Suppressor macrophage treated with lipopolysaccharide for 1 hour (primary cell): ENCODE results near the gene PDE4C.

Experiments used
- DNase-seq, 3 donors: peaks; one replicate each; pipeline ENCODE4 v3.0.0-alpha.2; 2020 to 2022

Gene PDE4C

DNA sequence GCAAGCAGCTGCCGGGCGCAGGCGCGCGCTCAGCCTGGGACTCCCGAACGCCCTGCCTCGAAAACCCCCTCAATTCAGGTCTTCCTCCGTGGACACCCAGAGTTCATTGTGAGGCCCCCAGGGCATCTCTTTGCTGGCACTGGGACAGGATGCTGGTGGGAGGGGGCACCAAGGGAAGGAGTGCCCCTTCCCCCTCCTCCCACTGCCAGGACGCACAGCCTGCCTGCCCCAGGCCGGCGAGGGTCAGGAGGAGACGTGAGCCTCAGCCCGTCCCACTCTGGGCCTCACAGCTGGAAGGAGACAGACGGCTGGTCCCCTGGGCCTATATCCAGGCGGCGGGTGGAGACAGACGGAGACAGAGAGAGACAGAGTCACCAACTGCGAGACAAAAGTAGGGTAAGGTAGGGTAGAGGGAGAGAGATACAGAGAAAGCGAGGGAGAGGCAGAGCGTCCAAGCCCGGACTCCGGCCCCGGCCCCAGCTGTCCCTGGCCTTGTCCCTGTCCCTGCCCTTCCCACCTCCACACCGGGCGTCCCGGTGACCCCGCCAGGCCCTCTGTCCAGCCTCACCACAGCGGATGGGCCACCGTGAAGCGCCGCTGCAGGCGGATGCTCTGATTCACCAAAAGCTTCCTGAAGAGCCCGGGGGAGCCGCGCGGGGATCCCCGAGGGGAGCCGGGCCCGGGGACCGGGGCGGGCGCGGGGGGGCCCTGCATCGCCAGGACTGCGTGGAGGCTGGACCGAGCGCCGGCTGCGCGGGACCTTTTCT is at the start of gene PDE4C:
TSS of gene PDE4C (minus strand) at position 737 of the 767 bp plus-strand sequence. CDS start at position 714, 23 bp downstream.
- DNase-seq, result peak; percentile 64 to 85 (median 67)

DNA sequence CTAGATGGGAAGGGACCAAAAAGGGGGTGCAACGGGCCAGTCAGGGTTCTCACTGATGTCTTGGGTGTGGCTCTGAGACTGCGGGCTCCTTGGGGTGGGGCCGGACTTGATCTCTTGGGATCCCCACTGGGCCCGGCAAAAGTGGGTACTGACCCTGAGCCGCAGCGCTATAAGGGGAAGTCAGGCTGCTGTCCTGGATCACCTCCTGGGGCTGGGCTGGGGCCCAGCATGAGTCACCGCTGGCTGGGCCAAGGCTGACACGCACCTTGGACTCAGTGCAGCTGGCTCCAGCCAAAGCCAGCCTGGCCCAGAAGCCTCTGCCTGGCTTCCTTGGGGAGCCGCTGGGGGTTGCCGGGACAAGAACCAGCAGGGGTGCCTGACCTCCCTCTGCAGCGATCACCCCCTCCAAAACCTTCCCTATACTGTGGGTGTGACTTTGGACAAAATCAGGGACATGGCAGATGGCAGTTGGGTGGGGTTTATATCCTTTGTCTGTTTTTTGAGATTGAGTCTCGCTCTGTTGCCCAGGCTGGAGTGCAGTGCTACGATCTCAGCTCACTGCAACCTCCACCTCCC is 48.6 kb upstream of the PDE4C start:
- DNase-seq, result peak; percentile 79 to 81 (median 80)

DNA sequence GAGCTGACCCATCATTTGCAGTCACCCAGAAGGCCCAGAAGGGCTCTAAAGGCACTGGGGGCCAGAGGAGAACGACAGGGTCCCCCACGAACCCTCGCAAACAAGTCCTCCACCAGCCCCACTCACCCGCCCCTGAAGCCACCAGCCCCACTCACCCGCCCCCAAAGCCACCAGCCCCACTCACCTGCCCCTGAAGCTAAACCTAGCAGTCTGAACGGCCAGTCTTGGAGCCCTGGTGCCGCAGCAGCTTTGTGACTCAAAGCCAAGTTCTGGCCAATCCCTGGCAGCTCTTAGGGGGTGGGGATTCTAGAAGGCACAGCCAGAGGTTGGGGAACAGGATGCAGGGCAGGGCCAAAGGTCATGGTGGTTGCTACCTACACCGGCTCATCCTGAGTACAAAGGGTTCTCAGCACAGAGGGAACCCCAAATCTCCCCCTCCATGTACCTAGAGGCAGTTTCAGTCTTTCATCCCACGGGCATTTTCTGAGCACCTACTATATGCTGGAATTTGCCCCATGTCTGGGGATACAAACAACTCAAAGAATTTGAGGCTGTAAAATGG is 48.1 kb upstream of the PDE4C start, which contains the start of gene IQCN:
TSS of gene IQCN (minus strand) at position 234 of the 562 bp plus-strand sequence. CDS start 4,974 bp downstream, outside the sequence.
- no peak for DNase-seq

DNA sequence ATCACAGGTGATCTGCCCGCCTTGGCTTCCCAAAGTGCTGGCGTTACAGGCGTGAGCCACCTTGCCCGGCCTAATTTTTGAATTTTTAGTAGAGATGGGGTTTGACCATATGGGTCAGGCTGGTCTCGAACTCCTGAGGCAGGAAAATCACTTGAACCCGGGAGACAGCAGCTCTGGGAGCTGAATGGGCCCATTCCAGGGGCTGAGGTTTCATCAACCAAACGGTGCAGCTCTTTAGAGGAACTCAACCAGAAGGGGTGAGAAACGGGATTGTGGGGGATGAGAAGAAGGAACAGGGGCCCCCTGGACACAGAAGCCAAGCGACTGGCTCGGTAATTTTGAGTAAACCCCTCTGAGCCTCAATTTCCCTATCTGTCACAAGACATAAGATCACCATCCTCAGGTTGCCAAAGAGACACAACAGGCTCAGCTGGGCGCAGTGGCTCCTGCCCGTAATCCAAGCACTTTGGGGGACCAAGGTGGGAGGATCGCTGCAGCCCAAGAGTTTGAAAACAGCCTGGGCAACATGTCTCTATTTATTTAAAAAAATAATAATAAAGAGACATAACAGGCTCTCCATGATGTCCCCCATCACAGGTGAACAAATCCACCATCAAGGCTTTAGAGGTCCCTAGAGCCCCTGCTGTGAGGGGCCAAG is 47.5 kb upstream of the PDE4C start:
- no peak for DNase-seq

DNA sequence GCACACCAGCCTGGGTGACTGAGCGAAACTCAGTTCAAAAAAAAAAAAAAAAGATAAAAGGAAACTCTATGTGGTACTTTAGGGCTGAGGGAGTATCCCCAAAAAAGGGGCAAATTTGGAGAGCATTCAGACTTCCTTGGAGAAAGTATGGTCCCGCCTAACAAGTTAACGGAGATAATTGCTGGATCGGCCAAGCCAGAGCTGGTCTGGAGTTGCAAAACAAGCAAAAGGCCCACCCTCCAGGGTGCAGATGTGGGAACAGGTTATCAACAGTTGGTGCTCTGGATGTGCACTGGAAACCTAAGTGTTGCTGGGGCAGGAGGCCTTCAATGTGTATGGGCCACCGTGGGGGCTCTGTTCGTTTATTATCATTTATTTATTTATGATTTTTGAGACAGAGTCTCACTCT is 45.2 kb upstream of the PDE4C start:
- no peak for DNase-seq

DNA sequence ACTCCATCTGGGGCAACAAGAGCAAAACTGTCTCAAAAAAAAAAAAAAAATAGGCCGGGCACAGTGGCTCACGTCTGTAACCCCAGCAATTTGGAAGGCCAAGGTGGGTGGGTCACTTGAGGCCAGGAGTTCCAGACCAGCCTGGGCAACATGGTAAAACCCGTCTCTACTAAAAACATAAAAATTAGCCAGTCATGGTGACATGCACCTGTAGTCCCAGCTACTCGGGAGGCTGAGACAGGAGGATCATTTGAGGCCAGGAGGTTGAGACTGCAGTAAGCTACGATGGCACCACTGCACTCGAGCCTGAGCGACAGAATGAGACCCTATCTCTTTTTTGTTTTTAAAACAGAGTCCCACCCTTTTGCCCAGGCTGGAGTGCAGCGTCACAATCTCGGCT is 44.1 kb upstream of the PDE4C start:
- DNase-seq, result no peak

DNA sequence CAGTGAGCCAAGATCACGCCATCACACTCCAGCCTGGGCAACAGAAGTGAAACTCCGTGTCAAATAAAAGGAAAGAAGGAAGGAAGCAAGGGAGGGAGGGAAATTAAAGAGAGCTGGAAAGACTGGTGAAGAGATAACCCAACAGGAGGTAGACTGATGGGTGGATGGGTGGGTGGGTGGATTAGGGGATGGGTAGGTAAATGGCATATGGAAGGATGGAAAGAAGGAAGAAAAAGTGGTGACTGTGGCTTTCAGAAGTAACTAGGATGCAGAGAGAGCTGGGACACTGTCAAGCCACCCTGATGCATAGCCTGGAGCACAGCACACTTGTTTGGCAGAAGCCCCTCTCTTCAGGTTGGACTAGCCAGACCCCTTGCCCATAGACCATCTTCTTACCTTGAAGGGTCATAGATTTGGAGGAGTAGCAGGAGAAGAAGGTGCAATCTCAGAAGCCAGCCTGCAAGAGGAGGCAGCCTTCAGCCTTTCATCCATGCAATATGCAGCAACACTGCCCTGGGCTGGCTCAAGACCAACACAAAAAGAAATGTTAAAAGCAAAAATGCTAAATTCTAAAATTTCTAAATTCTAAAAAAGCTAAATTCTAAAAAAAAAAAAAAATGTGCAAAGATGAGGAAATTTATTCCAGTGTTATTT is 43.0 kb upstream of the PDE4C start:
- no peak for DNase-seq

DNA sequence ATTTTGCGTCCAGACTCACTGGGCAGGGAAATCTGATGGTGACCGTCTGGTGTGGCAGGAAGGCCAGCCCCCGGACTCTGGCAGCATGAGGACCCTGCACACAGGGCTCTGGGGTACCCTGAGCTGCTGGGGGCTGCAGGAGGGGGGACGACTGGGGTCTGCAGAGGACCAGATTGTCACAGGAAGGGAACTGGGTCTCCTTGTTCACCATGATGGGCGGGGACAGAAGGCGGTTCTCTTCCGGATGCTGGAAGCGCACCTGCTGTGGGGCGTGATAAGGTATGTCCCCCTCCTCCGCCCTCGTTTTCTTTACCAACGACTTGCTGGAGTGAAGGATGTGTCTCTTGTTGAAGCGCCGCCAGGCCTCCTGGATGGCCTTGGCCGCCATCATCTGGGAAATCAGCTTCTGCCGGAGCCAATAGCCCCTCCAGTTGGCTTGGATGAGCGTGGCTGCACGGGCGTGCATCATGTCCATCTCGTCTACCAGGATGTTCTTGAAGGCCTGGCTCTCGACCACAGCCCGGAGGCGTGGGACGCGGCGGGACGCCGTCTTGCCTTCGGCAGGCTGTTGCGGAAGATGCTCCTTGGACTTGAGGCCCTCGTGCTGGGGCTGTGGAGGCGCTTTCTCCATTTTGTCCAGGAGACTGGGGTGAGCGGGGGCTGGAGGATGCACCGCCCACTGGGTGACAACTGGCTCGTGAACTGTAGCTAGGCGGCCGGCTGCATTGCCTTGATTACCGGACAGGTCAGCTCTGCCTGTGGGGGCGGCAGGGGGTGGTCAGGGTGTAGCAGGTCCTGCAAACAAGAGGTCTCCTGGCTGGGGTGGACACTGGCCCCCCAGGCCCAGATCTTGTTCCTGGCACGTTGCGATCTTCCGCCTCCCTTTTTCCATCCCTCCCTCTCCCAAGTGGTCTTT is 40.8 kb upstream of the PDE4C start:
- no peak for DNase-seq

DNA sequence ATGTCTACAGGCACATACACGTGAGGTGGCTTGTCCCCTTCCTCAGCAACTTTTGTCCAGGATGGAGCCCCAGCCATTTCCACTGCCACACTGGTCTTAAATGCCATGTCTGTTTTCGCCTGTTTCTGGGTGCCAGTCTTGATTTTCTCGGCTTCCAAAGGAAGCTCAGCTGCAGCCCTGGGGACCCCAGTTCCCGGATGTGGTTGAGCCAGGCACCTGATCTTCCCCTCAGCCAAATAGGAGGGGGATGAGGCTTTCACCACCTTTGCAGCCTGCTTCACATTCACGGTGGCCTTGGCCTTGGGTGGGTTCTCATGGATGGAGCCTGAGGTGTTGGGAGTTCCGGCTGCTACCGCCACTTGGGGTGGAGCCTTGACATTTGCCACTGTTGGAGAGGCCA is 39.3 kb upstream of the PDE4C start:
- DNase-seq, result no peak

DNA sequence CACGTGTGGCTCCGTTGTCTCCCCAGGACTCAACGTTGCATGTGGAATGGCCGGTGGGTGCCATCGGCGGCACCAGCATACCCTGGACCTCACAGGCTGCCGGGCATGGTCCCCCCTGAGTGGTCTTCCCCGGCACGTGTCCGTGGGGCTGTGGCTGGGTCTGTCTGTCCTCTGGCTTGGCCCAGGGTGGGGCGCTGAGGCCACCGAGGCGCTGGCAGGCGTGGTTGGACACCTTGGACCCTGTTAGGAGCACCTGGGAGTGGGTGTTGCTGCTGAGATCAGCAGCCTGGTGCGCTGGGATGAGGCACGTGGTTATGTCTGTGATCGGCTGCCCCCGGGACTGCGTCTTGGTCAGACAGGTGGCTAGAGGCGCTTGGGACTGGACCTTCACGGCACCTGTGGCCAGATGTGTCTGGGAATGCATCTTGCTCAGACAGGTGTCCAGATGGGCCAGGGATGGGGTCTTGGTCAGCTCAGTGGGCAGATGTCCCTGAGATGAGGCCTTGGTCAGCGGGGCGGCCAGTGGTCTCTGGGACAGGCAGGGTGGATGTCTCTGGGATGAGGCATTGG is 38.8 kb upstream of the PDE4C start:
- DNase-seq, result no peak

DNA sequence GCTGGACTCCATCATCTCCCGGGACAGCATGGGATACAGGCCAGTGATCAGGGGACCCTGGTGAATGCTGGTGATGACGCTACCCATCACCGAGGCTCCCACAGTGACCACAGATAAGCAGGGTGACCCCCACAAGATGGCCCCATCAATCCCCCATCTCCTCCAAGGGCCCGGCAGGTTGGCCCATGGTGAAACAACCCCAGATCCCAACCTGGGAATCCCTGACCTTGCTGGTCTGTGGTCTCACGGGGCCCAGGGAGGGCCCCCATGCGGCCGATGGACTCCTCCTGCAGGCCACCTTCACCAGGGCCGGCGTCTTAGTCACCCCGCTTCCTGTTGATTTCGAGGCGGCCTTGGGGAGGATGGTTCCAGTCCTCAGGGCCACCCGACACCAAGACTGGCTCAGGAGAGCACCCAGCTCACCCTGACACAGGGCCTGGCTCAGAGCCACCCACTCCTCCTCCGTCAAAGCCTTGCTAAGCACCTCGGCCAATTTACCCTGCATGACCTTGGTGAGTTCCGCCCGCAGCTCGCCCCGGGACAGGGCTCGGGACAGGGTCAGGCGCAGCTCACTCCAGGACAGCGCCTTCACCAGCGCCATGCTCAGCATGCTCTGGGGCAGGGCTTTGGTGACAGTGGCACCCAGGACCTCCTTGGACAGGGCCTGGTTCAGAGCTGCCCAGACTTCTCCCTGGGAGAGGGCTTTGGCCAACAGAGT is 38.1 kb upstream of the PDE4C start:
- DNase-seq, result no peak

DNA sequence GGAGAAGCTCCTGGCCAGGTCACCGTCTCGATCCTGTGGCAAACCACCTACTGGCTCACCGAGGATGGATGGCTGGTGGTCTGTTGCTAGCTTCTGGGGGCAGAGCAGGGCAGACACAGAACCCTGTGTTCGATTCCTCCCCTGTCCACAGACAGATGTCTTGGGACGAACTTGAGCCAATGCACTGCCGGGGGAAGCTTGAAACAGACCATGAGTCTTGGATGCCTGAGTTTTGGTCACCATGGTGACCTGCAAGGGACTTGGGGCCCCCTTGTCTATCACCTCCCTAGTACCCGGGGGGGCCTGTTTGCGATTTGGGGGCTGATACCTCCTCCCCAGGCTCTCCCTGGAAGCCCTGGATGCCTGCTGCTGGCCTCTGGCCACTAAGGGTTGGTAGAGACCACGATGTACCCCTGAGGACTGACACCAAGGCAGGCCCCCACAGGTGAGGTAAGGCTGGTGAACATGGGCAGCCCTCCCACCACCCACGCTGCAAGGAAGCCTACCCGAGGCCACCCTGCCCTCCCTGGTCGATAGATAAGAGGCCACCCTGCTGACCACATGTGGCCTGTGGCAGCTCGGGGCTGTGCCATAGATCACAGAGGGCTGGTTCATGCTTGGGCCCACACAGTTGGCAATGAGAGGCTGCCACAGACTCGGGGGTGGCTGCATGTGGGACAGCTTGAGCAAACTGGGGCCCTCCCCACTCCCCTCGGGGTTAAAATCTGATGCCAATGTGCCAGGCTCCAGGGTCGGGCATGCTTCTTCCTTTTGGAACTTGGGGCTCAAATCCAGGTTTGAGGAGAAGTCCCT is 37.3 kb upstream of the PDE4C start:
- no peak for DNase-seq

DNA sequence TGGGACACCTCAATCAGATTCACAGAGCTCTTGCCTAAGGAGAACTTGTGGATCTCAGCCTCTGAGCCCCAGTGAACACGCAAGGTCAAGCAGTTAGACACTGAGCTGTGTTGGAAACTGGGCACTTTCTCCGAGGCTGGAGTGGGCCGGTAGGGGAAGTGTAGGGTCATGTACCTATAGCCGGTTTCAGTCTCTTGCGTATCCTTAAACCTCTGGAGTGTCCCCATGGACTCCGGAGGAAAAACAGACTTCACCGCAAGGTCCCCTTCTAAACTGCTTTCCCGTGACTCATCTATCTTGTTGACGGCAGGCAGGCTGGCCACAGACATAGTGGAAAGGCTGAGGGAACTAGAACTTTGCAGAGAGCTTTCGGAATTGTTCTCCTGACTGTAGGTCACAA is 36.7 kb upstream of the PDE4C start:
- DNase-seq, result no peak

DNA sequence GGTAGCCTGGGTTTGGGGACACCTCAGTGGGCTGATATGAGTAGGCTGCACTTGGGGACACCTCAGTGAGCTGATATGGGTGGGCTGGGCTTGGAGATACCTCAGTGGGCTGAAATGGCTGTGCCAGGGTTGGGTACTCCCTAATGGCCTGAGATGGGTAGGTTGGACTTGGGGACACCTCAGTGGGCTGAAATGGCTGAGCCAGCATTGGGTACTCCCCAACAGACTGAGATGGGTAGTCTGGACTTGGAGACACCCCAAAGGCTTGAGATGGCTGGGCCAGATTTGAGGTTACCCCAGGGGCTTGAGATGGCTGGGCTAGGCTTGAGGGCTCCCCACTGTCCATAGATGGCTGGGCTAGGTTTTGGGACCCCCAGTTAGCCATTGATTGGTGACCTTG is 35.9 kb upstream of the PDE4C start:
- peak in 1 of 3 donors; percentile 11 for DNase-seq

DNA sequence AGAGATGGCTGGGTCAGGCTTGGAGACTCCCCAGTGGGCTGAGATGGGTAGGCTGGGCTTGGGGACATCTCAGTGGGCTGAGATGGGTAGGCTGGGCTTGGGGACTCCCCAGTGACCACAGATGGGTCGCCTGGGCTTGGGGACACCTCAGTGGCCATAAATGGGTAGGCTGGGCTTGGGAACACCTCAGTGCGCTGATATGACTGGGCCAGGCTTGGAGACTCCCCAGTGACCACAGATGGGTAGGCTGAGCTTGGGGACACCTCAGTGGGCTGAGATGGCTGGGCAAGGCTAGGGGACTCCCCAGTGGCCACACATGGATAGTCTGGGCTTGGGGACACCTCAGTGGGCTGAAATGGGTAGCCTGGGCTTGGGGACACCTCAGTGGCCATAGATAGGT is 35.2 kb upstream of the PDE4C start:
- peak in 2 of 3 donors; percentile 47 to 50 for DNase-seq

DNA sequence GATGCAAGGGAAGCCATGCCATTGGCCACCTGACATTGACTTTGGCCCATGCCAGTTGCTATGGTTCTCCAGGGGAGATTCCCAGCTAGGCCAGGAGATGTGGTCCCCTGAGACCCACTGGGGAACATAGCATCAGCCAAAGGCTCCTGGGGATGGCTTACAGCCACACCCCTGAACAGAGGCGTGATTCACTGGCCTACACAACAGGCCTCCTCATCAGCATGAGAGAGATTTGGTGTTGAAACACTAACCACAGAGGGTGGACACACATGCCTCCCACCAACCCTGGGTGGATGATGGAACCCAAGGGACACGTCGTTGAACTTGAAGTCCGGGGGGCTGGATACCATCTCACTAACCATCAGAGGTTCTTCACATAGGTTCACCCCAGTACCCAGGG is 33.7 kb upstream of the PDE4C start:
- peak; percentile 37 to 51 (median 38) for DNase-seq

DNA sequence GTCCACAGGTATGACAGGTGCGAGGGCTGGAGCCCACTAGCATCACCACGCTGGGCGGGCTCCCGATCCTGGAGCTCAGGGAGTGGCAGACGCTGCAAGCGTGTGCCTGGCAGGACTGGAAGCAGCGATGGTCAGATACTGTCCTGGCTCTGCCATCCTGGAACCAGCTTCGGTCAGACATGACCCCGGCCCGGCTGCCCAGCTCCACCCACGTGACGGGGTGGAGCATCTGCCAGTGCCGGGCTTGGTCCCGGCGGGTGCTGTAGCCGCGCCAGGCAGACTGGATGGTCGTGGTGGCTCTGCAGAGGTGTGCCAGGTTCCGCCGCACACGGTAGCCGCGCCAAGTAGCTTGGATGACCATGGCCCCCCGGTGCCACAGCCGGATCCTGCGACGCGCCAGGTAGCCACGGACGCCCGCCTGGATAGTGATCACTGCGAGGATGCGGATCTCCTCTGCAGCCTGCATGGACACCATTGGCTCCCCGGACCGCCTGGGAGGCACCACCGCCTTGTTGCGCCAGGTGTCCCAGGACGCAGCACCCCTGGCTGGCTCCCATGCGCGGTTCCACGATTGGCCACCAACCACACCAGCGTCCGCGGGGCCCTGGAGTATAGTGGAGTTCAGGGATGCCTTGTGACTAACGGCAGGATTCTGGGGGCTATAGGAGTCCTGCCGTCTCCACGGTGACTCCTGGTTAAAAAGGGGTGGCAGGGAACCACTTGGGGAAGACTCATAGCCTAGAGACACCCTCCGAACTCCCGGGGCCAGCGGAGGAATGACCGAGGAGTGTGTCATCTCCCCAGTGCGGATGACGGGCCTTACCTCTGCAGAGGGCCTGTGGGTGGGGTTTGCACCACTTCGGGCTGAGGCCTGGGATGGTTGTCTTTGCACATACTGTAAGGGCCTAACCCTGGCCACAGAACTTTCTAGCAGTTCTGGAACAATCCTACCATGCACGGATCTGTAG is 31.5 kb upstream of the PDE4C start:
- DNase-seq, result no peak
